ENCODE measurements around the gene MCF2L. TPM values are rescaled to one million over a fixed set of nuclear protein-coding genes. Genes with fewer than 3 reads are reported as not detected.

MCF2L gene
- total and polyA plus RNA-seq, 9 of the 15 experiments (the other 6 are each of a cell fraction or from before 2014, with no cell fraction given) = 0.05 to 0.25 (median 0.18) TPM; not detected in 5

DNA sequence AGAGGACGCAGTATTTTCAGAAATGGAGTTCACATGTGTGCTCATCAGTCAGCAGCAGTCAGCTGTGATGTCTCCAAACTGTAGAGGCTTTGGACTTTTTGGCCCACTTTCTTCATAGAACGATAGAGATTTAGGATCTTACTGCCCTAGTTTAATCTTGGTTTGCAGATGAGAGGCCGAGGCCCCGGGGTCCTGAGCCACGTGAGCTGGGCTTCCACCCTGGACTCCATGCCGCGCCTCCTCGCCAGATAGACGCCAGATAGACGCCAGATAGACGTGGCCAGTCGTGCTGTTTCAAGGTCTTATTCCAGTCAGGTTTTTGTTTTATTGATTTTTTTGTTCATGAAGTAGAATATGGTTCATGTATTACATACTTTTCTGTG is 11.7 kb upstream of the MCF2L start:
- Histone ChIP-seq H3K4me3 (no peak overlapping the region), H3K79me2 (ENCODE audit: control insufficient read depth, insufficient read depth, low read length) (no peaks in the 10 kb centered on the region), H3K9ac (ENCODE audit: insufficient read depth in 1 of 2, low read depth in 2 of 2, low read length in 2 of 2) (no peak overlapping the region), H3K27me3 (ENCODE audit: control insufficient read depth in 2 of 2, insufficient read depth in 2 of 2, low read length in 2 of 2) (peaks cover 16 to 78% of the 10 kb centered on the region in 2 experiments; a peak in 3 of 5 replicates), H4K20me1 (replicated peaks; ENCODE audit: control insufficient read depth, insufficient read depth, low read length) (no peaks in the 10 kb centered on the region), H3K36me3 (ENCODE audit: control insufficient read depth, insufficient read depth, low read length) (no peaks in the 10 kb centered on the region), H3K4me1 (replicated peaks in 1 of 2; ENCODE audit: control insufficient read depth in 2 of 2, insufficient read depth in 2 of 2, low read length in 2 of 2) (no peaks in the 10 kb centered on the region), H2AFZ (ENCODE audit: low read depth, low read length) (no peak overlapping the region), H3K9me3 (replicated peaks; ENCODE audit: control insufficient read depth, insufficient read depth, low read depth, low read length) (no peaks in the 10 kb centered on the region), H3K27ac (ENCODE audit: extremely low read depth, low read depth, low read length) (no peak overlapping the region), H3K4me2 (ENCODE audit: insufficient read depth, low read length) (no peak overlapping the region), H3K9me1 (ENCODE audit: control insufficient read depth, insufficient read depth, low read length) (no peaks in the 10 kb centered on the region)
- TF ChIP-seq NFIX (CRISPR knock-in tag; IDR thresholded peaks at IDR 0.05; ENCODE audit: low read depth) (no peak), PHF21A (IDR thresholded peaks at IDR 0.05; ENCODE audit: borderline replicate concordance, low read depth) (no peak), FOXJ2 (tag; IDR thresholded peaks at IDR 0.05) (no peak), TCF3 (CRISPR knock-in tag; IDR thresholded peaks at IDR 0.05) (no peak), ARID1B (IDR thresholded peaks at IDR 0.05) (no peak), RBM39 (optimal IDR thresholded peaks at IDR 0.05; ENCODE audit: low read depth, low read length) (no peak), DPF2 (IDR thresholded peaks at IDR 0.05) (no peak), RNF2 (IDR thresholded peaks at IDR 0.05) (no peak), BCL6 (CRISPR knock-in tag; IDR thresholded peaks at IDR 0.05) (no peak), SRSF3 (IDR thresholded peaks at IDR 0.05; ENCODE audit: insufficient read depth, low read length) (no peak), GTF2F1 (IDR thresholded peaks at IDR 0.05; ENCODE audit: low read depth, low read length) (no peak), CREM (IDR thresholded peaks at IDR 0.05; ENCODE audit: low read depth) (no peak), NFYB (IDR thresholded peaks at IDR 0.05; ENCODE audit: extremely low read depth, insufficient read length) (no peak)
- FAIRE-seq = no peak
- ATAC-seq = no peak
- intact Hi-C loops (cut with micrococcal nuclease) = loop anchor here (10.0 kb wide), 1 partner anchor 48 kb away; no protein-coding TSS in a partner anchor
- ChIA-PET POLR2A (interaction anchor here (0.6 kb wide), 1 partner anchor 1552 kb away, joined by 3 read pairs; no protein-coding TSS in a partner anchor), CTCF (ENCODE audit: low intra/inter-chr PET ratio) (no interaction called here)
- in situ Hi-C loops (cut with MboI) = no loop called here
- no peak for DNase-seq (ENCODE audit: extremely low read depth in 1 of 4, low spot score in 3 of 4)
- BruUV-seq (replicated peaks) = no TSS peak
- WGBS (ENCODE audit: insufficient coverage, low coverage, missing lambda C conversion rate) = 0% methylated on average over 10 of the region's 12 CpGs

Measured in K562 (cell line).